ENCODE measurements around the gene ANKS6.
A peak's percentile ranks its signal among the peaks of the same experiment; 100 is the strongest.

Gene ANKS6

DNA sequence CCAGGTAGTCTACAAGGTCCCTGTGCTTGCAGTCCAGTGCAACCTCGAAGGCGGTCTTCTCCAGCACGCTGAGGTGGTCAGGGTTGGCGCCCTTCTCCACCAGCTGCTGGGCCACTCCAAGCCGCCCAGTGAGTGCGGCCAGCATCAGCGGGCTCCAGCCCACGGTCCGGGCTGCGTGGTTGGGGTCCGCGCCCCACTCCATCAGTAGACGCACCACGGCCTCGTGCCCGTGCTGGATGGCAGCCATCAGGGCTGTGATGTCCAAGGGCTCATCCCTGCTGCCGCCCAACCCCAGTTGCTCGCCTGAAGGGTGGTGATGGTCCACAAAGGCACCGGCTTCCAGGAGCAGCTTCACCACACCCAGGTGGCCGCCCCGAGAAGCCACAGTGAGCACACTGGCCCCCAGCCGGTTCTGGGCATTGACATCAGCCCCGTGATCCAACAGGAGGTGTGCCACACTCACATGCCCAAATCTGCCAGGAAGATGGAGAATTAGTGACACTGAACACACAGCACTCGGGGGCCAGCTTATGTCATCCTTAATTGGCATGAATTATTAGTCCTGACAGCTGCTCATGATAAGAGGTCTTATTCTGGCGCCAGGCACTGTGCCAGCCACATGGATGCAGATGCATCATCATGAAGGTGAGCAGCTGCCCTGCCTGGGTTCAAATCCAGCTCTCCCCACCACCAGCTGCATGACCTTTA lies 6.1 kb downstream of the ANKS6 start:
- DNase-seq = no peak

DNA sequence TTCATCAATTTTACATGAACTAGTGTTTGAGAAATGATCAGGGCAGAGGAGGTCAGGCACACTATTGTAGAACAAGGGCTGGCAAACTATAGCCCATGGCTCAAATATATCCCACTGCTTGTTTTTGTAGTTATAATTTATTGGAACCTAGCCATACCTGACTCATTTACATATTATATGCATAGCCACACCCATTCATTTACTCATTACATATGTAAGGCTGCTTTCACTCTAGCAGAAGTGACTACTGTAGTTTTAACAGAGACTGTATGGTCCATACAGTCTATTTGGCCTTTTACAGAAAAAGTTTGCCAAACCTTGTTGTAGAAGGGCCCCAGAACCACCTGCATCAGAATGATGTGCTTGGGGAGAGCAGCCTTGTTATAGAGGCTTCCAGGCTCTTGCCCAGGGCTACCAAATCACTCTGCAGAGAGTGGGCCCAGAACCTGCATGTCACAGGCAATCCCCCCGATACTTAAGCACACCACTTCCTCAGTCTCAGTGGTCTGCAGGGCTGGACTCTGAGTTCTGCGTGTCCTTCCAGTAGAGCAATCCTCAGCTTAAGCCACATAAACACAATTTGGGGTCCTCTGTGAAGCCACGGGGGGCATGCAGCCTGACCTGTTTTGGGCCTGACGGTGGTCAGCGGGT lies 6.7 kb downstream of the ANKS6 start:
- no peak for DNase-seq

- no peak for DNase-seq
Observed at GRCh38 chr9:98787766-98788335, 8.5 kb downstream of the ANKS6 start.

- no peak for DNase-seq
Observed at GRCh38 chr9:98786750-98787510, 9.4 kb downstream of the ANKS6 start.

- DNase-seq = no peak
Observed at GRCh38 chr9:98784831-98785806, 11.2 kb downstream of the ANKS6 start.

GRCh38 chr9:98783518-98784226 lies 12.7 kb downstream of the ANKS6 start:
- no peak for DNase-seq

- no peak for DNase-seq
Observed at GRCh38 chr9:98781588-98782383, 14.6 kb downstream of the ANKS6 start.

GRCh38 chr9:98780059-98780749 lies 16.2 kb downstream of the ANKS6 start:
- no peak for DNase-seq

GRCh38 chr9:98778711-98779530 lies 17.4 kb downstream of the ANKS6 start:
- DNase-seq = no peak

GRCh38 chr9:98778251-98778650 lies 18.1 kb downstream of the ANKS6 start:
- DNase-seq = no peak

DNA sequence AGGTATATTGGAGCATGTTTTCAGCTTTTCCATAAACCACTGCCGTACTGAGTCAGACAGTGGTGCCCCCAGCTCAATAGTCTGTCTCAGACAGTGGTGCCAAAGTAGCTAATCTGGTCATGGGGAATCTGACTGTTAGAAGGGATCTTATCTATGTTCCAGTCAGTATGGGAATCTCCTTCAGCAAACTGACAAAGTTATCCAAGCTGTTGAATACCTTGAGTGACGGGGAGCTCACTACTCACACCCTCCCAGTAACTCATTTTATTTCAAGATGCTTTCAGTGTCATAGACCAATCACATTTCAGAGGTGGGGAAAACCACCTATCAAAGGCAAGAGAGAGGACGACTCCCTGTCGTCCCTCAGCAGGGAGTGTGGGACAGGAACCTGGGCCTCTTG lies 18.7 kb downstream of the ANKS6 start:
- no peak for DNase-seq

DNA sequence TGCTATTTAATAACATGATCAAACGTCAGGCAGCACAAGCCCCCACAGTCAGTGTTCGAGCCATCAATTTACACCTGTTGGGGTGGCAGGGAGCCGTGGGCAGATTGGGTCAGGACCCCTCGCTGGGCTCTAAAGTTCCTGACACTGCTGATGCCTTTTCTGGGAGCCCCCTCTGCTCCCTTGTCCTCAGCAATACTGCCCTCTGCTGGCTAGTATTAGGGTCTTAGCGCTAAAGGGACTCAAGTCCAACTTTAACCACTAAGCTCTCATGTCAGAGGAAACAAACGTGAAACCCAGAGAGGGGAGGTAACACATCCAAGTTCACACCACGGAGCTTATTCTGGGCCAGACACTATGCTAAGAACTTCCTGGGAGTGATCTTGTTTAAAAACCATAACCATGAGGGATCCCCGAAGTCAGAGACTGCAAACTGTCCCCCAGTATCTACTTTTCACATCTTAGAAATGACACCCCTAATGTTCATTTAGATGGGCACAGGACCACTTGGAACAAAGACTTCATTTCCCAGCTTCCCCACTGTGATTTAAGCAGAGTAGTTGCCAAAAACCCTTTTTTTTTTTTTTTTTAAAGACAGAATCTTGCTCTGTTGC lies 20.4 kb downstream of the ANKS6 start:
- DNase-seq = peak; percentile 65

DNA sequence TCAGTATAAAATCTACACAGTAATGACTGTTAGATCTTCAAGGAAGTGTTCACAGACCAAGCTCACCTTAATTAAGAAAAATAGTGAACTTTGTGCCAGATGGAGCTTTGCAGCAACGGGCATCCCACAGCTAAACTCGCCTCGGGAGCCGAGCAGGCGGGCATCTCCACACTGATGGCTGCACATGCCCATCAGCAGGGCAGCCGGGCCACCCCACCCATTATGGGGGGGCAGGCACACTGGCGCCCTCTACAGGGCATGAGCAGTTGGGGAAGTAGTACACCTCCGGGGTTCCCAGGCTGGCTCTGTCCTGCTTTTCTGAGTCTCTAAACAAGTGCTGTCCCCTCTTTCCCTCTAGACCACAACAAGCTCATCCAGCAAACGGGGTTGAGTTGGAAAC lies 21.6 kb downstream of the ANKS6 start:
- DNase-seq = no peak

DNA sequence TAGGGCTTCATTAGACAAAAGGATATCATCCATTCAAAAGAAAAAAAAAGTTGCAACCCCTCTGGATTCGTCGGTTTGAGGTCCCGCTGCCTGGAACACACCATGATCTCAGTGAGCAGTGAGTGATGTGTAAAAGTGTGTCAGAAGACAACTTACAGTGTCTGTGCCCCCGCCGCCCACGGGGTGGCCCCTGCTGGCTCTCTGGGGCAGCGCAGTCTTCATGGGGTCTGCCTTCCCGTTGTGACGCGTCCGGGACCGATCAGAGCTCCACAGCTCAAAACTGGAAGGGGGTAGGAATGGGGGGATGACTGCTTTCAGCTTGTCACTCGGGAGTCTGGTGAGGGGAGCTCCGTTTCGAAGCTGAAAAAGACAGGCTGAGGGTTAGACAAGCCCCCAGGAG lies 22.6 kb downstream of the ANKS6 start:
- DNase-seq = no peak

DNA sequence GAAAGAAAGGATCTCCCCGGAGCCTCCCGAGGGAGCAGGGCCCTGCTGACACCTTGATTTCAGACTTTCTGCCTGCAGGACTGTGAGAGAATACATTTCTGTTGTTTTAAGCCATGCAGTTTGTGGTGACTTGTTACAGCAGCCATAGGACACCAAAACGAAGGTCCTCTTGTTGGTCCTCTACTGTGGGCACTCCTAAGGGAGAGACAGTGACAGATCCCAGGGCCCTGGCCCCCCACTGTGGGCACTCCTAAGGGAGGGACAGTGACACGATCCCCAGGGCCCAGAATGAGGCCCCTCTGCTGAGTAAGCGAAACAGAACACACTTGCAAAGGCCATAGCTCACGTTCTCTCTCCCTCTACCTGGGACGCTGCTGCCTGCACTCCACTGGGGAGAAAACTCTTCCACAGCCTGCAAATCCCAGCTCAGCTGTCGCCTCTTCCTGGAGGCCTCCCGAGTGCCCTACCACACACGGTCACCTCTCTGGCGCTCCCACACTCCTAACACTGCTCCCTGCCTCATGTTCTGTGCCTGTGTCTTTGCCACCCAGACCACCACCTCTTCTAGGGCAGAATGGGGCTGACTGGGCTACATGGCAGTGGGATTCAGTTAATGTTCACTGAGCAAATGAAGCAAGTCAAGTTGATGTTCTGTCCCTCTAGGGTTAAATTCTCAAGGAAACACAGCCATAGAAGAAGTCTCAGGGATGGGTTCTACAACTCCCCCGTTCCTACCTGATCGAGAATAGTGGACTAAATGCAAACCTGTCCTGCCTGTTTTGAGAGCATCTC lies 23.8 kb downstream of the ANKS6 start:
- no peak for DNase-seq

- DNase-seq = no peak
Observed at GRCh38 chr9:98771209-98771874, 25.0 kb downstream of the ANKS6 start.

GRCh38 chr9:98770717-98771116 lies 25.6 kb downstream of the ANKS6 start:
- DNase-seq = no peak
